Left lung (tissue), 10 donors: ENCODE data around the gene ABCA1. TPM values are rescaled to one million over a fixed set of nuclear protein-coding genes. Genes with fewer than 3 reads are reported as not detected.

Experiments
- ATAC-seq: fragments of 200-7000 bp; cut with Tn5 transposase; one replicate; pipeline ENCODE4 v1.9.1; 2020; ENCODE audit warnings: moderate library complexity
- DNase-seq, 4 donors: peaks; one replicate each; pipeline ENCODE4 v3.0.0-alpha.2; 2013 to 2020
- H3K27ac ChIP-seq, 2 donors: fragments of 200-600 bp; sonication (generic) in 1 of 2; one replicate each; pipeline versions ENCODE4 v1.5.0 to v1.8.0; 2020 to 2021
- H3K27me3 ChIP-seq, 2 donors: fragments of 200-600 bp; sonication (generic) in 1 of 2; one replicate each; pipeline versions ENCODE4 v1.5.0 to v1.8.0; 2020 to 2021
- H3K36me3 ChIP-seq, 2 donors: fragments of 200-600 bp; sonication (generic) in 1 of 2; one replicate each; pipeline versions ENCODE4 v1.5.0 to v1.8.0; 2020 to 2021
- H3K4me1 ChIP-seq, 2 donors: fragments of 200-600 bp; one replicate each; pipeline ENCODE4 v1.8.0; 2021
- H3K4me3 ChIP-seq, 2 donors: fragments of 200-600 bp; sonication (generic) in 1 of 2; one replicate each; pipeline versions ENCODE4 v1.5.0 to v1.8.0; 2020 to 2021; ENCODE audit warnings: mild to moderate bottlenecking in 1 of 2
- H3K9me3 ChIP-seq, 2 donors: fragments of 200-600 bp; sonication (generic) in 1 of 2; one replicate each; pipeline versions ENCODE4 v1.5.0 to v1.8.0; 2020 to 2021
- CTCF ChIP-seq, 2 donors: fragments of 200-600 bp; sonication (generic) in 1 of 2; IDR thresholded peaks; one replicate each; pipeline versions ENCODE4 v1.5.0 to v1.8.0; 2021; ENCODE audit warnings: antibody characterized with exemption in 2 of 2
- intact Hi-C, 2 donors: fragments of 100-400 bp; cut with DNase I; formaldehyde crosslinking; loops; one replicate each; pipeline versions ENCODE4 v1.11.2 to v1.14.2; 2022
- polyA plus RNA-seq, 6 donors: library from polyadenylated mRNA; unstranded; fragments of 120-200 nt; gene quantifications; one replicate each; pipeline ENCODE4 v1.2.1, GENCODE V29; 2013; ENCODE audit not compliant: insufficient read length in 6 of 6
- total RNA-seq, 2 donors: library from RNA; stranded (reverse); fragmentation: NEBNext Ultra II Directional; extraction: Animal tissue kit (Norgen Biotek cat#: 25700); gene quantifications; one replicate each; pipeline ENCODE4 v1.2.1, GENCODE V29; 2021
- donor health status: DM: no; HTN: yes; CAD: no.
- donor health status: DM: no; HTN: no; CAD: no.

Gene ABCA1
- total and polyA plus RNA-seq, 8 donors, result 12.8 to 53.0 (median 18.2) TPM

GRCh38 chr9:104875897-104876296 lies 52.1 kb downstream of the ABCA1 start:
- H3K4me1 ChIP-seq, result peaks cover 20 to 48% of the 10 kb centered on the region in 2 donors
- intact Hi-C loops, result no loop called here
- no peak for TF ChIP-seq CTCF (IDR thresholded peaks at IDR 0.05)
- H3K27ac ChIP-seq, result no peak overlapping the region
- ATAC-seq (no peak), DNase-seq (no peak)
- H3K4me3 ChIP-seq, result no peak overlapping the region
- no peaks in the 10 kb centered on the region for H3K27me3 ChIP-seq
- no peaks in the 10 kb centered on the region for H3K9me3 ChIP-seq
- peaks cover 0 to 24% of the 10 kb centered on the region in 2 donors for H3K36me3 ChIP-seq

DNA sequence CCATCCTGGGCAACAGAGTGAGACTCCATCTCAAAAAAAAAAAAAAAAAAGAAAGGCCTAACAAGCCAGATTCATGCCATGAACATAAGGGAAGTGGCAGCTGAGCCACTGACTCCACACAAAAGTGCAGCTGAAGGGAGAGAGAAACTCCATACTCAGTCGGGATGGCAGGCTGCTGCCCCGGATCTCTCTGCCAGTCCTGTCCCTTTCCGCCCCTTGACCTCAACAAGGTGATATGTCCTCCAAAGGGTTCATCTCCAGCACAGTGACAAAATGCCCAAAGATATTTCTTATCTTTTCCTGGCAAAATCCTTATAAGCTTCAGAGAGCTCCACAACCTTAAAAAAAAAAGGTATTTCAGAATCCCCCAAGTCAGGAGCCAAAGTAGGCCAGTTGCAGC lies 52.6 kb downstream of the ABCA1 start:
- H3K27ac ChIP-seq, result no peak overlapping the region
- H3K27me3 ChIP-seq, result no peaks in the 10 kb centered on the region
- no peak for DNase-seq
- ATAC-seq, result no peak
- no peak for TF ChIP-seq CTCF (IDR thresholded peaks at IDR 0.05)
- H3K36me3 ChIP-seq, result peaks cover 0 to 19% of the 10 kb centered on the region in 2 donors
- intact Hi-C loops, result no loop called here
- H3K4me1 ChIP-seq, result peaks cover 20 to 51% of the 10 kb centered on the region in 2 donors
- no peak overlapping the region for H3K4me3 ChIP-seq
- no peaks in the 10 kb centered on the region for H3K9me3 ChIP-seq

DNA sequence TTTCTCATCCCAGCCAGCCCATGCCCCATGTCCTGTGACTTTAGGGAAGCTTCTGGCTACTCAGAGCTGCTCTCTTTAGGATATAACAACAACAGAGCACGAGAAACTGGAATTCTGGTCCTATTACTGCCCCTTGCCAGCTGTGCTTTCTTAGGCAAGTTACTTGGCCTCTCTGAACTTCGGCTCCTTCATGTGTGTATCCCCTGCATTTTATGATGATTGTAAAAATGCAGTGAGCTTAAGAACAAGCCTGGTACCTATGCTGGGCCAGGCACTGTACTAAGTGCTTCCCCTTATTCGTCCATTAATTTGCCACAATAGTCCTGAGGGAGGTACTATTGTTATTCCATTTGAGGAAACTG lies 54.5 kb downstream of the ABCA1 start:
- H3K27ac ChIP-seq, result peak overlapping the region; percentile 70 to 75
- no peaks in the 10 kb centered on the region for H3K9me3 ChIP-seq
- no peak overlapping the region for H3K4me3 ChIP-seq
- H3K27me3 ChIP-seq, result no peaks in the 10 kb centered on the region
- ATAC-seq (no peak), DNase-seq (no peak)
- no peak for TF ChIP-seq CTCF (IDR thresholded peaks at IDR 0.05)
- H3K4me1 ChIP-seq, result peaks cover 31 to 57% of the 10 kb centered on the region in 2 donors
- intact Hi-C loops, result no loop called here
- H3K36me3 ChIP-seq, result peaks cover 0 to 13% of the 10 kb centered on the region in 2 donors

GRCh38 chr9:104872656-104873488 lies 55.1 kb downstream of the ABCA1 start:
- intact Hi-C loops, result no loop called here
- ATAC-seq, result peak; percentile 52
- H3K4me1 ChIP-seq, result peaks cover 33 to 61% of the 10 kb centered on the region in 2 donors
- no peak for TF ChIP-seq CTCF (IDR thresholded peaks at IDR 0.05)
- H3K27ac ChIP-seq, result peak overlapping the region; percentile 70 to 75
- peak in 2 of 4 donors; percentile 28 to 62 for DNase-seq
- peaks cover 0 to 13% of the 10 kb centered on the region in 2 donors for H3K36me3 ChIP-seq
- H3K4me3 ChIP-seq, result no peak overlapping the region
- H3K27me3 ChIP-seq, result no peaks in the 10 kb centered on the region
- H3K9me3 ChIP-seq, result no peaks in the 10 kb centered on the region

DNA sequence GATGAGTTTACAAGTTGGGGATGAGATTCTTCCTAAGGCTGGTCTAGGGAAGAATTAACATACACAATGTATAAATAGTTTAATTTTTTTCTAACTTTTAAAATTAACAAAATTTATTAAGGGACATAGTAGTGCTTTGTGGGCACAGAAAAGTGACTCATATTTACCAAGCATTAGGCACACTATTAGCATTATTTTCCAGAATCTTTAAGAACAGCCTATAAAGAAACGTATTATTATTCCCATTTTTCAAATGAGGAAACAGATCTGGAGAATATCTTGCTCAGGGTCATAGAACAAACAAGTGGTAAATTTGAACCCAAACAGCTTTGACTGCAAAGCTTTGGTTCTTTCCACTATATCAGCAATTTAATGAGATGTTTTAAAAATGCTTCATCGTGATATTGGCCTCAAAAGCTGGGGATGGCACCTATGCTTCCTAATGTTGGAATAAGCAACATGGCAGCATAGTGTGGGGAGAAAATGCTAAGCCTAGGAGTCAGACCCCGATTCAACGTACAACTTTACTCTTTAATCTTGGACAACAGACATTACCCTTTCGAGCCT lies 55.9 kb downstream of the ABCA1 start:
- Histone ChIP-seq H3K36me3 (peaks cover 0 to 13% of the 10 kb centered on the region in 2 donors), H3K27me3 (no peaks in the 10 kb centered on the region), H3K9me3 (no peaks in the 10 kb centered on the region), H3K4me3 (no peak overlapping the region), H3K27ac (peak overlapping the region in 1 of 2 donors; percentile 75), H3K4me1 (peaks cover 33 to 64% of the 10 kb centered on the region in 2 donors)
- no peak for TF ChIP-seq CTCF (IDR thresholded peaks at IDR 0.05)
- intact Hi-C loops, result no loop called here
- no peak for DNase-seq
- ATAC-seq, result no peak
